ENCODE results near the gene TRPM5.

The TRPM5 gene

DNA sequence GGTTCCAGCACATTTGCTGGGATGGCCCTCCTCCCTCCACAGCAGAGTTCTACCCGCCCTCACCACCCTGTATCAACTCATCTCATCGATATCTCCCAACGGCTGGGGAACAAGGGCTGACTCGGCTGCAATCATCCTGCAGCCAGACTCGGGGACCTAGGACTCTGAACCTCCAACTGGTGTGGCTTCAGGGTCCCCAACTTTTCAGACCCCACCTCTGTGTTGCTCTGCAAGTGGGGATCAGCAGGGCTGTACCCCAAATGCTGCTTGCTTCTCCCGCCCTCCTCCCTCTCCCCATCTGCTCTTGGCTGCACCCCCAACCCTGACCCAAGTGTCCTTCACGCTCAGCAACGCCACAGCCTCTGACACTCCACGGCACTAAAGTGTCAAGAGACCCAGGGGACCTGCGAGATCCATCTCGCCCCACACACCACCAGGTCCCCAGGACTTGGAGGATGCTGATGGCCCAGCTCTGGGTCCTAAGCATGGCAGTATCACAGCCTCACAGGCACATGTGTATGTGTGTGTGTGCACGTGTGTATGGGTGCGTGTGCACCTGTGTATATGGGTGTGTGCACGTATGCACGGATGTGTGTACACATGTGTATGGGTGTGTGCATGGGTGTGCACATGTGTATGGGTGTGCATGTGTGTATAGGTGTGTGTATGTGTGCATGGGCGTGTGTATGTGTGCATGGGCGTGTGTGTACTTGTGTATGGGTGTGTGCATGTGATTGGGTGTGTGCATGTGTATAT, 26.9 kb upstream of the TRPM5 start:
- DNase-seq (ENCODE audit: low spot score) = no peak

DNA sequence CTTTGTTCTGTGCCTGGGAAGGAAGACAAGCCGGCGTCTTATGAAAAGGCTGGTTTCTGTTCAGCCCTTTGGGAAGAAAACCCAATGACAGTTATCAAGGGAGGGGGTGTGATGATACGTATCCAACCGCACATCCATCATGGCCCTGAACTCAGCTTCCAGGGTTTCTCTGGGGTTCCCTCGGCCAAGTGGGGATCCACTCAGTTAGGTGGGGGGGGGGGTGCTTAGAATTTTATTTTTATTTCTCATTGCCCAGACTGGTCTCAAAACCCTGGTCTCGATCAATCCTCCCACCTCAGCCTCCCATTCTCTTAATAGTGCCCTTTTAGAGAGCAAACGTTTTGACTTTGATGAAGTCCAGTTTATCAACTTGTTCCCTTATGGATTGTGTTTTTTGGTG, 26.2 kb upstream of the TRPM5 start:
- DNase-seq (ENCODE audit: low spot score) = no peak

DNA sequence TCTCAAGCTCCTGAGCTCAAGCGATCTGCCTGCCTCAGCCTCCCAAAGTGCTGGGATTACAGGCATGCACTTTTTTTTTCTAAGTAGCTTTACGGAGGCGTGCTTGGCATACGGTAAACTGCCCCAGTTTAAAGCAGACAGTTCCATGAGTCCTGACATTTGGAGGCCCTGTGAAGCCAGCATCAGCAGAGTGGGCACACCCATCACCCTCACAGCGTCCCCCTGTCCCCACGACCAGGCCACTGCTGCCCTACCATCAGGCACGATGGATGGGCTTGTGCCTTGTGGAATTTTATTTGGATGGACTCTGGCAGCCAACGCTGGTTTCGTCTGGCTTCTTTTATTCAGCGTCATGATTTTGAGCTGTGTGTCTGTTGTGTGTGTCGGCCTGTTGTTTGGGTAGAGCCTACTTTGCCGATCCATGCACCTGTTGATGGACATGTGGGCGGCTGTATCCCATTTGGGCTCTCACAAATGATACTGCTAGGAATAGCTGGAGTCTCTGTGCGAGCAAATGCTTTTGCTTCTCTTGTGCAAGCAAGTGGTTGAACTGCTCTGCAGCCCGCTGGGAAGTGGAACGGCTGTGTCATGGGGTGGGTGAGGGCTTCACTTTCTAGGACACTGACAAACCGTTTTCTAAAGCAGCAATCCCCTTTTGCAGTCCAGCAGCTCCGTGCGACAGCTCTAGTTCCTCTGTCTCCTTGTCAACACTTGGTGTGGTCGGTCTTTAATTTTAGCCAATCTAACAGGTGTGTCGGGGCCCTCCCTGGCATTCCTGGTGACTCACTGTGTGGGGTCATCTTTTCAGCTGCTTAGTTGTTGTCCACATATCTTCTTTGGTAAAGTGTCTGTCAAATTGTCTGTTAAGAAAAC, 24.3 kb upstream of the TRPM5 start:
- DNase-seq (ENCODE audit: low spot score) = no peak

DNA sequence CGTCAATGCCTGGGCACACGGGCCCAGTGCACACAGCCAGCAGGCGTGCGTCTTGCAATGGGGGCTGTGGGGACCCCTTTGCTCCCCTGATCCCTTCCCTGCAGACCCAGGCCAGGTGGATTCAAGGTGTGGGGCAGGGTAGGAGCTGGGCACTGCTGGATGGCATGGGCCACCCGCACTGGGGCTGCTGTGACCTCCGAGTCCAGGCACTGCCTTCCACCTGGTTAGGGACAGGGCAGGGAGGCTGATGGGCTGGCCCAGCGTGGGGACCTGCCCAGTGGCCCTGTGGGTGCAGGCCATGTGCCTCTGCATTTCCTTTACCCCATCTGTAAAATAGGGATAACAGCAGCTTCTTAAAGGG, 23.4 kb upstream of the TRPM5 start:
- DNase-seq (ENCODE audit: low spot score) = no peak

DNA sequence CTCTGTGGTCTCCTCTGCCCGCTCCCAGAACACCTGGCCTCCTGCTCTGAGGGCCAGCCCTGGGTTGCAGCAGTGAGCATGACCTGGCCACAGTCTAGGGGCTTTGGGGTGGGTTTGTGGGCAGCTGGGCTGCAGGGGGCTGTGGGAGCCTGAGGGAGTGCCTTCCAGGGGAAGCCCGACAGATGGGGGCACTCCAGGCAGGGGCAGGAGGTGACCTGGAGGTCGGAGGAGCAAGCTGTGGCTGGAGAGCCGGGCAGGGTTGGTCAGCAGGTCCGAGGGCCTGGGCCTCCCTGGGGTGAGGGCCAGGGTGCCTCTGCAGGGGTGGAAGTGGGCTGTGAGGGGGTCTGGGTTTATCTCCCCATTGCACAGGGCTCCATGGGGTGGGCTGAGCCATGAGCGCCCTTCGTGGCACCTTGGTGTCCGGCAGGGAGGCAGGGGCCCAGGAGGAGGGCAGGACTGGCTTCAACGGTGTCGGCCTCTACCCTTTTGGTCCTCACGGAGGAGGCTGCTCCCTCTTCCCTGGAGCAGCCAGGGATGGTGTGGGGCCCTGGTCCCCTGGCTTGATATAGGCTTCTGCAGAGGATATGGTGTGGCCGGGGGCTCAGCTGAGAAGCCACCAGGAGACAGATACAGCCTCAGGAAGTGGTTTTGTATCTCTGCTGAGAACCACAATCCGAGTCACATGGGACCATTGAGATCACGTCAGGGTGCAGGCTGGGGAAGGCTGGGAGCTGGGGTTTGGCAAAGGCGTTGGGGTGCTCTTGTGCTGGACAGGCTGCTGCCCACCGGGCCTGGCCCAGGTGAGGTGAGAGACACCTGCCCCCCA, 22.8 kb upstream of the TRPM5 start:
- no peak for DNase-seq (ENCODE audit: low spot score)

DNA sequence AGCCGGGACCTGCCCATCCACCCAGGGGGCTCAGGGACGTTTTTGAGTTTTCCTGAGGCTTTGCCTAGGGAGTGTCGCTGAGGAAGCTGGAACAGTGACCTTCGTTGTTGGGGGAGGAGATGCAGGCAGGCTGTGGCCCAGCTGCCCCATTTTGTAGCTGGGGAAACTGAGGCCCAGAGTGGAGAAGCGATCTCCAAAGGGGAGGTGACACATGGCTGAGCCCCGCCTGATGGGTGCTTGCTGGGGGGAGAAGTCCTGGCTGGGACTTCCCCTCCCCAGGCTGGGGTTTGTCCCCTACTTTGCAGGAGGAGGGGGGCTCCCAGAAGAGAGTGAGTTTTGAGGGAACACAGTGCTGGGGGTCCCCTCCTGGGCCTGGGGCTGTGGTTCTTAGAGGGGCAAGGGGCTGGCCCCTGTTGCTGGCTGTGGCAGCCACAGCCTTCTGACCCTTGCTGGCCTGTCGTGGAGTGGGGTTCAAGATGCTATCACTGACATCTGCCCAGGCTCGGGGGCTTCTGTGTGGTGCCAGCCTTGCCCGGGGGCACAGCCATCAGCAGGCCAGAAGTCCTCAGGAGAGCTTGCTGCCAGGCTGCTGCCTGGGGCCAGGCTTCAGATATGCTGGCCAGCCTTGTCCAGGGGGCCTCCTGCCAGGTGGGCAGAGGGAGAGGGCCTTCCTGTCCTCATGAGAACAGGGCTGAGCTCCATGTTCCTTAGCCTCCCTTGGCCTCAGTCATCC, 21.9 kb upstream of the TRPM5 start:
- DNase-seq (ENCODE audit: low spot score) = no peak

DNA sequence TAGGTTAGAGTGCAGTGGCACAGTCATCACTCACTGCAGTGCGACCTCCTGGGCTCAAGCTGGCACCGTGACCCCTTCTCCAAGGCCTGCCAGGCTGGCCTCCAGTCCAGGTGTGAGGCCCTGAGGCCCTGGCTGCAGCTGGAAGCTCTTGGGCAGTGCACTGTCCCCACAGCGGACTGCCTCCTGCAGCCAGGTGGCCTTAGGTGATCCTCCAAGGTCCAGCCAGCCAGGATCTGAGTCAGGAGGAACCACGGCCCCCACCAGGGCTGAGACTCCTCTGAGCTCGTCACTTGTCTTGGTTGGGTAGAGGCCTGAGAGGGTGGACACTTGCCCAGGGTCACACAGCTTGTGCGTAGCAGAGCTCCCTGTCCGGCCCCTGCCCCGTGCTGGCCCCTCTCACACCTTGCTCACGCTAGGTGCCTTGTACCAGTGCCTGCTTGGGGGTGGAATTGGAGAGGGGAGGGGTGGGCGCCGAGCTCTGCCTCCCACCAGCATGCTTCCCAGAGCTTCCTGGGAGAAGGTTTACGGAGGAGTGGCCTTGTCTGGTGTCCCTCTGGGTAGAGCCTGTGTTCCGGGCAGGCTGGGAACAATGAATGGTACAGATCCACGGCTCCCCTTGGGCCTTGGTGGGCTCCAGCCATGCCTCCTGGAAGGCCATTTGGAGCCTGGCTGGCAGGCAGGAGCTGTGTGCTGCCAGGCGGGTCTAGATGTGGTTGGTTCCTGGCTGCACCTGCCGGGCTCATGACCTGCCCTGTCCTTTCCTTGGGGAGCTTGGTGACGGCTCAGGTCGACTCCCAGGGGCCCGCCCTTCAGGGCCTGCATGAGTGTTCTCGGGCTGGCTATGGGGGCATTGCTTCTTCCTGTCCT, 21.1 kb upstream of the TRPM5 start:
- DNase-seq (ENCODE audit: low spot score) = no peak

DNA sequence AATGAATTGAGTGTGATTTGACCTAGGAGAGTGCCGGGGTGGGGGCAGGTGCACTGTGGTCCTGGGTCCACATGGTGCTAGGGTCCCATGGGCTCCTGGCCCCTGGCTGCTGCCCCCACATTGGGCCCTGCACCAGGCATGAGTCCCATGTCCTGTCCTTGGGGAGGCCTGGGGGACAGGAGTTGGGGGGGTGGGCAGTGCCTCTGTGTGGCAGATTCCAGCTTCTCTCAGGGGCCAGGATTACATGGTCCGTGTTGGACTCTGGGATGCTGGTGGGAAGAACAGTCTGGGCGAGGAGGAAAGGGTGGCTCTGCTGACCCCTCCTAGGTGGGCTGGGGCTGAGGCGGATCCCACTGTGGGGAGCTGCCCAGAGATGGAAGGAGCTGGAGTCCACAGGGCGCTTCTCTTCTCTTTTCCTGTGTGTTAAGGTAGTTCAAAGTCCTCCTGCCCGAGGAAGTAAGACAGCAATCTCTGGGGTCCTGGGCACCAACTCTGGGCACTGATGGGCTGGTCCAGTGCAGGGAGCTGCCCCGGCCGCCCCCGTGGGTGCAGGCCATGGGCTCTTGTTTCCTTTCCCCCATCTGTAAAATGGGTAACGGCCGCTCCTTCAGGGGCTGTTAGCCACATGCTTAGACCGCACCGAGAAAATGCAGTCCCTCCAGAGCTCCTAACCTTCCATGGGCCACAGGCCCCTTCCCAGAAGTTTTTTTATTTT, 20.3 kb upstream of the TRPM5 start:
- DNase-seq (ENCODE audit: low spot score) = no peak

DNA sequence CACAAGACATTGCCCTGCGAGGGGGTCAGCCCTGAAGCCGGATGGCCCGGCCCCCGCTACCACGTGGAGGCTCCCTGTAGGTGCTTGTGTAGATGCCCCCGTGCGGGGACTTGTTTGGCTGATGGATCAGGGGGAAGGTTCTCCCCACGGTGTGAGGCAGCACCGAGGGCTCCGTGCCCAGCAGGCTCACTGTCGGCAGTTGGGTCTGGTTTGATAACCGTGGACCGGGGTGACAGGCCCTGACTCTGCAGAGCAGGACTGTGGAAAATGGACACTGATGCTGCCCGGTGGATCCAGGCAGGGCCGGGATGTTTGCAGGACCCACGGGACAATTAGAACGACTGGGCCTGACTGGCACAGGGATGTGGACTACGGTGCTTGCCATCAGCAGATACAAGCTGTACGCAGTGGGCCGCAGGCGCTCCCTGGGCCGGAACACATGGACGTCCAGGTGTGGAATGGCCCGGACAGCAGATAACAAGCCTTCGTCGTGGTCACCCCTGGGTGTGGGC, 19.5 kb upstream of the TRPM5 start:
- no peak for DNase-seq (ENCODE audit: low spot score)

DNA sequence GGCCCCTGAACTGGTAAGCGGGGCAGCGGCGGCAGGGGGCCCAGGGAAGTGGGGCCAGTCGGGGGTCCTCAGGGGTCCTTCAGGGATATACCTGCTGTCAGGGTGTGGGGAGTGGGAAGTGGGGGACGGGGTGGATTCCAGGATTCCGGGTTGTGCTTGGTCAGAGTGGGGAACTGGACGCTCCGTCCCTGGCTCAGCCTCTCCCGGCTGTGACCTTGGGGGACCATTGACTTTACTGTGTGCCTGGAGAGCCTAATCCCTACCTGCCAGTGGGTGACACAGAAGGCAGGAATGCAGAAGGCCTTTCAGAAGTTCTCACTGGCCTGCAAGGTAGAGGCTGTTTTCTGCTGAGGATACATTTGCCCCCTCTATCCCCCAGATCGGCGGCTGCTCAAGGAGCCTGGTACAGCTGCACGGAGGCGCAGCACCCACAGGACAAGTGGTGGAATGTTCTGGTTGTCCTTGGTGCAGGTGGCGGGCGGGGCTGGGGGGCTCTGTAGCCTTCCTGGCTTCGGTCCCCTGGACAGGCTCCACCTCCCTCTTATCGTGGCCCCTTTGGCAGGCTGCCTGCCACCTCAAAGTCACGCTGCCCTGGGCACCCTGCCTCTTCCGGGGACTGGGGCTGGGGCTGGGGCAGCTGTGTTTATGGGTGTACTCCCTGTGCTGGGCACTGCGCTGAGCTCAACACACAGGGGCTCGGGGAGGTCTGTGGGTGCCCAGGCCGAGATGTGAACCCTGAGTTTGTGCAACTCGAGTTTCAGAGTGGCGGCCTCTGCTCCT, 18.9 kb upstream of the TRPM5 start:
- DNase-seq (ENCODE audit: low spot score) = no peak

DNA sequence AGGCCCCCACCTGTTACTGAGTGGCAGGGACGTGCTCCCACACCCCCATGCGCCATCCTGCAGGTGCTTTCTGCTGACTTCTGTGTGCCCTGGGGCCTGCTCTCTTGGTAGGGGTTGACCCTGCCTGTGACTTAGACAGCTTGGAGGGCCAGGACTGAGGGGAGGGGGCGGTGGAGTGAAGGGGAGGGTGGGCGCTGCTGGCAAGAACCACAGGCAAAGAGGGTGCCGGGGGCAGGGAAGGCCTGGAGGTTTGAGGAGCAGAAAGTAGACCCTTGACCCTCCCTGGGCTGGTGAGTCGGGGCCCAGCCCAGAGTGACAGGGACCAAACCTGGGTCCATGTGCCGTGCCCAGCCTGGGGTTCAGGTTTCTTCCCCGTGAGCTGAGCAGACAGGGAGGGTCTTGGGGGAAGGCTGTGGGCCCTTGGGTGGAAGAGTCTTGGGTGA, 18.2 kb upstream of the TRPM5 start:
- no peak for DNase-seq (ENCODE audit: low spot score)

DNA sequence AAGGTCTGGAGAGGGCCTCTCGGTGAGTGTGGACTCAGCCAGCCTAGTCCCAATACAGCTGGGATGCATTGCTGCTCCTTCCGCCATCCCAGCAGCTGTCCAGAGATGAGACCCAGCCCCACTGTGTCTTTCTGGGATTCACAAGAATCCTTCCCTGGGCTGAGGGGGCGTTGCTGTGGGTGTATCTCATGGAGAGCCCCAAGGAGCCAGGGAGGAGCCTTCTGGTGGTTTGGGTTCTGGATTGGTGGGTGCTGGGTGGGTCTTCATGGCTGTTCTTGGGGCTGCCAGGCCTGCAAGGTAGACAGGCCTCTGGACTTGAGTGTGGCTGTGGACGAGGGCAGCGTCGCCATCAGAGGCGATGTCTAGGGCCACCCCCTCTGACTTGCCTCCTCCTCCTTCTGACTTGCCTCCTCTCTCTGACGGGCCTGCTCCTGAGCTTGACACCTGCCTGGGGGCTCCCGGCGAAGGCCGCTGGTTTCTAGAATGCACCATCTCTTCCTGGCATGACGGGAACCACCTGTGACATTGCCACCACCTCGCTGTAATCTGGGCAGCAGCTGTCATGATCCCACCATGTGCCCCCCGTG, 17.7 kb upstream of the TRPM5 start:
- DNase-seq (ENCODE audit: low spot score) = no peak

DNA sequence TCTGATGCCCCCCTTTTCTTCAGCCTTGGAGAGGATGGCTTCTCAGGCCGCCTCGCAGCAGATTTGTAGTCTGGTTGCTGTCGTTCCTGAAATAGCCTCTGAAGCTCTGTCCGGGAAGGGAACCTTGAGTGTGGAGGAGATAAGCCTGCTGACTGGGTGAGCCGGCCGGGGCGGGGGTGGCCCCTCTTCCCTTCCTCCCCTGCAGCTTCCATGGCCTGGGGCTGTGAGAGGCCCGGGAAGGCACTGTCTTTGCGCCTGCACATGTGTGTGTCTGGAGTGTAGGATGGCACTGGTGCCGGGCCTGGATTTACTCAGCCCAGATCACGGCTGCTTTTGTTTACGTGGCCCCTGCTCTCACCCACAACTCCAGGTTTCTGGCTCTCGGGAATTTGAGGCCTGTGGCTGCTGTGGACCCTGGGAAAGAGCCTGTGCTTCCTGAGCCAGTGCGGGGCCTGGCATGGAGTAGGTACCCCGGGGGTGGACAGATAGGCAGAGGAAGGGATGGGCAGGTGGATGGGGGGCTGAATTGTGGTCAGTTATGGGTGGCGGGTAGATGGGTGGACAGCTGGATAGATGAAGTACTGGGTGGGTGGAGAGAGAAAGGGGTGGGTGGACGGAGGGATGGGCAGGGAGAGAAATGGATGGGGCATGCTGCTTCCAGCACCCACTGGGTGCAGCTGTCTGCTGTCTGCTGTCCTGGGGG, 17.1 kb upstream of the TRPM5 start:
- DNase-seq (ENCODE audit: low spot score) = no peak

DNA sequence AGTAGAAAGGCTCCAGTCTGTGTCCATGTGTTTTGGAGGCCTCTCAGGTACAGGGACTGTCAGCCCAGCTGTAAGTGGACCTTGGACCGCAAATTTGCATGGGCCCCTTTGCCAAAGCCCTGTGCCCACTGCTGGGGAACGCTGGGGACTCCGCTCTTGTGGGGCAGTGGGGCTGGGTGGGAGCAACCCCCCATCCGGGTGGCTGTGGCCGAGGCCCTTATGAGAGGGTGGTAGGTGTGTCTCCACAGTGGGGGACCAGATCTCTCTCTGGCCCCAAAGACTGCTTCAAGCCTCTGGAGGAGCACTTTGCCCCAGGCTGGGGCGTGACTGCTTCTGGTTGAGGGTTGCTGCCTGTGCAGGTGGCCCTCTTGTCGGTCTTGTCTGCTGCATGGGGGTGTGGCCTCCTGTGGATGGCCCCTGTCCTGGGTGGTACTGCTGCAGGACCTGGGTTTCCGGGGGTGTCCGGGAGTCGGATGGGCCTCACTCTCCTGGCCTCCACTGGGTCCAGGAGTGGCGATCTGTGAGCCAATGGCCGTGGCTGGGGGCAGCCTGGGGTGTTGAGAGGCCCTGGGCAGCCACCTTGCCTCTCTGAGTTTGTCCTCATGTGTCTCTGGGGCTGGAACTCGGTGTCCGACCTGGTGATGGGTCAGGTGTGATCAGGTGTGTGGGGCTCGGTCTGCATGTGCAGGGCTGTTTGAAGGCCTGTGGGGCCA, 16.4 kb upstream of the TRPM5 start:
- no peak for DNase-seq (ENCODE audit: low spot score)

DNA sequence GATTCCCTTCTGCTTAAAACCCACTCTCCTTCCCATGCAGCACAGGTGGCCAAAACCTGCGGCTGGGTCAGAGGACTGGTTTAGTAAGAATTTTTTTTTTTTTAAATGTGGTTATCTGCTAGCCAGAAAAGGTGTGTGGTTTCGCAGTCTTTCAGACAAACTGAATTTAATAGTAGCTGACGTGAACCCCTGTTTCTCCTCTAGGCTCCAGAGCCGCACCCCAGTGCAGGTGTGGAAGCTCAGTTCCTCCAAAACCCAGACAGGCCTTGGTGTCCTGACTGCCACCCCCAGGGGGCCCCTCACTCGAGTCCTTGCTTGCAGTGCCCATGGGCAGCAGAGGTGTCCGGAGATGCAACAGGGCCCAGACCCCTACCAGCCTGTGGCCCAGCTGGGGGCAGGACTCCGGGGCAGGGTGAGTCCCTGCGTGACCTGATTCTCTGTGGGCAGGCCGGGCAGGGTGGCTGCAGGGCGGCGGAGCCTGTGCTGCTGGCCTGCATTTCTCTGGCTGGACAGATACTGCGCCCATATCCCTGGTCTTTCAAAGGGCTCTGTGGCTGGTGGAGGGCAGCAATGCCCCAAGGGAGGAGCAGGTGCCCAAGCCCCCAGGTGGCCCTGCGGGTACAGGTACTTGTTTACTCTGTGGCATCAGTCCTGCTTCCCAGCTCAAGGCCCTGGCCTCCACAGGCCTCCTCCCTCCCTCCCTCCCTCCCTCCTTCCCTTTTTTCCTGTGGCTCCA, 15.7 kb upstream of the TRPM5 start:
- DNase-seq (ENCODE audit: low spot score) = no peak

DNA sequence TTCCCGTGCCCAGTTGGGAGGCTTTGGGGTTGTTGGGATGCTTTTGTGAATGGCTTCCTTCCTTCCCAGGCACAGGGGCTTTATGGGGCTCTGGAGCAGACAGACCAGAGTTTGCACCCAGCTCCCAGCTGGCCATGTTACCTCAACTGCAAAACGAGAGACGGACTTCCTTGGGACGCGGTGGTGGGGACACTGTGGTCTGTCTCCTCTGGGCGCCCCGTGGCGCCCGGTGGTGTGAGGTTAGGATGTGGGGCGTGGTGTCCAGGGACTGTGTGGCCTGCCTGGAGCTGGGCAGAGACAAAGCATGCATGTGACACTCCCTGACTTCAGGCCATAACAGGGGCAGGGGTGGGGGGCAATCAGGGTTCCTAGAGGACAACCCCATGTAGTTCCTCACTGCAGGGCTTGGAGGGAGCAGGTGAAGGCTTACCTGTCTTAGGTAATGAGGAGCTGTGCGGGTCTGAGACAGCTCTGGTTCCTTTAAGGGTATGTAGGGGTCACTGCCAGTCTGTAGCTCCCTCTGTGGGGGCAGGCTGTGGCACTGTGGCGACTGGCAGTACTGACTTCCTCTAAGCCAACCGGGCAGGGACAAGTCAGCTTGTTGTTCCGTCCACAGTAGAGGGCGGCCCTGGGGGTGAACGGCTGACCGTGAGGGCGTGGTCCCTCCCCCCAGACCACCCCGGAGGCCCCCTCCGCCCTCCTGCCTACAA, 14.9 kb upstream of the TRPM5 start:
- no peak for DNase-seq (ENCODE audit: low spot score)

Data from SK-N-DZ (cell line).